Measurements from ENCODE around the gene ATP1A1. TPM values are rescaled to one million over a fixed set of nuclear protein-coding genes. Genes with fewer than 3 reads are reported as not detected.
A peak's percentile ranks its signal among the peaks of the same experiment; 100 is the strongest.

ATP1A1 gene
- total RNA-seq (110 and 141 TPM in 2 replicates), polyA plus RNA-seq (216 and 230 TPM in 2 replicates), polyA minus RNA-seq (ENCODE audit: low replicate concordance) (145 and 189 TPM in 2 replicates)
- 151 and 174 TPM in 2 replicates for polyA plus RNA-seq (2012)

GRCh38 chr1:116372651-116373430 is at the start of gene ATP1A1:
TSS of gene ATP1A1 (plus strand) at chr1:116373244. CDS start at chr1:116373512, 268 bp downstream.
- TF ChIP-seq EZH2 (IDR thresholded peaks at IDR 0.05; ENCODE audit: low read length, missing control alignments), result no peak
- no peak for TF ChIP-seq CTCF (conservative IDR thresholded peaks at IDR 0.05 in 1 of 2, IDR thresholded peaks at IDR 0.05 in 1 of 2; ENCODE audit: low read depth in 1 of 2, low read length in 2 of 2)
- Histone ChIP-seq H3K9me3 (ENCODE audit: control insufficient read depth, insufficient read depth, low read depth, low read length) (no peaks in the 10 kb centered on the region), H3K9ac (ENCODE audit: insufficient read depth, low read length) (peak within 1 kb of the TSS; percentile 86), H3K4me1 (ENCODE audit: control insufficient read depth, extremely low read depth, insufficient read depth, low read length) (peaks cover 22% of the 10 kb centered on the region), H4K20me1 (ENCODE audit: control insufficient read depth, extremely low read depth, insufficient read depth, low read length) (no peaks in the 10 kb centered on the region), H3K36me3 (ENCODE audit: control insufficient read depth, insufficient read depth, low read length) (no peaks in the 10 kb centered on the region), H2AFZ (ENCODE audit: low read length) (peak within 1 kb of the TSS; percentile 47), H3K4me3 (replicated peaks in 1 of 4; ENCODE audit: control extremely low read depth in 1 of 4, insufficient read depth in 1 of 4, low read depth in 3 of 4, low read length in 4 of 4) (peak within 1 kb of the TSS; percentile 73 to 92 (median 82)), H3K79me2 (ENCODE audit: control insufficient read depth, insufficient read depth, low read length) (peaks cover 32% of the 10 kb centered on the region), H3K4me2 (ENCODE audit: extremely low read depth, insufficient read depth, low read length) (peak within 1 kb of the TSS; percentile 94), H3K27me3 (ENCODE audit: control insufficient read depth, insufficient read depth, low read length) (peaks cover 6% of the 10 kb centered on the region), H3K27ac (ENCODE audit: insufficient read depth, low read length) (peak within 1 kb of the TSS; percentile 73)
- DNase-seq (ENCODE audit: low read depth in 2 of 2), result peak; percentile 88

- Histone ChIP-seq H3K36me3 (ENCODE audit: control insufficient read depth, insufficient read depth, low read length) (no peaks in the 10 kb centered on the region), H3K4me3 (replicated peaks in 1 of 4; ENCODE audit: control extremely low read depth in 1 of 4, insufficient read depth in 1 of 4, low read depth in 3 of 4, low read length in 4 of 4) (no peak overlapping the region), H4K20me1 (ENCODE audit: control insufficient read depth, extremely low read depth, insufficient read depth, low read length) (no peaks in the 10 kb centered on the region), H3K79me2 (ENCODE audit: control insufficient read depth, insufficient read depth, low read length) (no peaks in the 10 kb centered on the region), H3K4me1 (ENCODE audit: control insufficient read depth, extremely low read depth, insufficient read depth, low read length) (no peaks in the 10 kb centered on the region), H3K9ac (ENCODE audit: insufficient read depth, low read length) (no peak overlapping the region), H2AFZ (ENCODE audit: low read length) (no peak overlapping the region), H3K27ac (ENCODE audit: insufficient read depth, low read length) (no peak overlapping the region), H3K27me3 (ENCODE audit: control insufficient read depth, insufficient read depth, low read length) (no peaks in the 10 kb centered on the region), H3K4me2 (ENCODE audit: extremely low read depth, insufficient read depth, low read length) (no peak overlapping the region), H3K9me3 (ENCODE audit: control insufficient read depth, insufficient read depth, low read depth, low read length) (no peaks in the 10 kb centered on the region)
- TF ChIP-seq CTCF (conservative IDR thresholded peaks at IDR 0.05 in 1 of 2, IDR thresholded peaks at IDR 0.05 in 1 of 2; ENCODE audit: low read depth in 1 of 2, low read length in 2 of 2) (no peak), EZH2 (IDR thresholded peaks at IDR 0.05; ENCODE audit: low read length, missing control alignments) (no peak)
- DNase-seq (ENCODE audit: low read depth in 2 of 2), result no peak
Measured at GRCh38 chr1:116323491-116323890, 49.6 kb upstream of the ATP1A1 start.

GRCh38 chr1:116324411-116324810 is 48.6 kb upstream of the ATP1A1 start:
- no peak for DNase-seq (ENCODE audit: low read depth in 2 of 2)
- Histone ChIP-seq H3K9me3 (ENCODE audit: control insufficient read depth, insufficient read depth, low read depth, low read length) (no peaks in the 10 kb centered on the region), H3K4me3 (replicated peaks in 1 of 4; ENCODE audit: control extremely low read depth in 1 of 4, insufficient read depth in 1 of 4, low read depth in 3 of 4, low read length in 4 of 4) (no peak overlapping the region), H3K9ac (ENCODE audit: insufficient read depth, low read length) (no peak overlapping the region), H3K4me2 (ENCODE audit: extremely low read depth, insufficient read depth, low read length) (no peak overlapping the region), H3K27ac (ENCODE audit: insufficient read depth, low read length) (no peak overlapping the region), H4K20me1 (ENCODE audit: control insufficient read depth, extremely low read depth, insufficient read depth, low read length) (no peaks in the 10 kb centered on the region), H2AFZ (ENCODE audit: low read length) (no peak overlapping the region), H3K79me2 (ENCODE audit: control insufficient read depth, insufficient read depth, low read length) (no peaks in the 10 kb centered on the region), H3K27me3 (ENCODE audit: control insufficient read depth, insufficient read depth, low read length) (no peaks in the 10 kb centered on the region), H3K4me1 (ENCODE audit: control insufficient read depth, extremely low read depth, insufficient read depth, low read length) (no peaks in the 10 kb centered on the region), H3K36me3 (ENCODE audit: control insufficient read depth, insufficient read depth, low read length) (no peaks in the 10 kb centered on the region)
- TF ChIP-seq EZH2 (IDR thresholded peaks at IDR 0.05; ENCODE audit: low read length, missing control alignments), result no peak
- TF ChIP-seq CTCF (conservative IDR thresholded peaks at IDR 0.05 in 1 of 2, IDR thresholded peaks at IDR 0.05 in 1 of 2; ENCODE audit: low read depth in 1 of 2, low read length in 2 of 2), result no peak
